LoVo (cell line): ENCODE data around the gene SLC25A48.

Experiments used
- DNase-seq: peaks from one replicate; pipeline ENCODE4 v3.0.0-alpha.2; 2016; ENCODE audit warnings: low spot score

SLC25A48 gene

GRCh38 chr5:135883441-135883840, 49.0 kb downstream of the SLC25A48 start:
- no peak for DNase-seq

GRCh38 chr5:135885031-135885430, 50.6 kb downstream of the SLC25A48 start:
- DNase-seq, result no peak

- no peak for DNase-seq
These were observed 51.7 kb downstream of the SLC25A48 start for GRCh38 chr5:135886136-135886535.

GRCh38 chr5:135887447-135887864, 53.0 kb downstream of the SLC25A48 start:
- DNase-seq, result peak; percentile 82

DNA sequence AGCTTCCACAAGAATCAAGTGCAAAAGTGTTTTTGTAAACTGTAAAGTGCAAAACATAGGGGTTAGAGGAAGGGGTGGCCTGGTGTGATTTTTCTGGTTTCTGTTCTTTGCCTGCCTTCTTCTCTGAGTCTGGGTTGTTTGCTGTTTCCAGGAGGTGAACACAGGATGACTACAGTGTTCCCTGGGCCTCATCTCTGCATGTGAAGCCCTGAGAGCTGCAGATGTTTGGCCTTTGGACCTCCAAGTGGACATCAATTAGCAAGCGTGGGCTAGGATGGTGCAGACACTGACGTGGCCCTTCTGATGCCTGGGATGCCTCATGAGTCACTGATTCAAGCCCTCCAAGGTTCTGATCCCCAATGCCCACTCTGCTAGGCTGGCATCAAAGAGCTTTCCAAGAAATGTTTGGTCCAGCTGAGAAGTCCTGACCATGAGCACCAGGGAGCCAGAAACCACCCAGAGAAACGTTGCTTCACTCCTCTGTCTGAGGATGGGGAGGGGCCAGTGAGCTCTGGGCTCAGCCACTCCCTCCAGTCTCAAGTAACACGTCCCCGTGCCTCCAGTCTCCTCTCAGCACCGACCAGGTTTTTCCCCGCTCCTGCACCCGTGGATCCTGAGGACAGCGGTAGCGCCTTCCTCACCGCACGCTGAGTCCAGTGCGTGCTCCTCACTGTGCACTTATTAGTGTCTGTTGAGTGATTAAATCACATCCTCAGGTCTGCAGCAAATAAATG, 53.6 kb downstream of the SLC25A48 start:
- no peak for DNase-seq

DNA sequence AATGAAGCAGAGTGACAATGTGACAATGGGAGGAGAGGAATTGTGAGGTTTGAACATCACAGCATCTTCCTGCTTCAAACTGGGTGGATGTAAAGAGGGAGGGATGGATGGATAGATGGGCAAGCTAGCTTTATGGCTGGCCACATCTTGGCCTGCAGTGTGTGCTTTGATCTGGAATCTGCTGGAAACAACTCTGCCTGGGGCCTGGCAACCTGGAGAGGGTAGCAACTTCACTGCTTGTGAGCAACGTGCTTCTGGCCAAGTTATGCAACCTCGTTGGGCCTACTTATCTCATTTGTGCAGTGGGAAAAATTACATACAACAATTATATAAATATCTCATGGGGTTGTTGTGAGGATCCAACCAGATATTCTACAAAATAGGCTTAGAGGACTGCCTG, 55.8 kb downstream of the SLC25A48 start:
- DNase-seq, result no peak

DNA sequence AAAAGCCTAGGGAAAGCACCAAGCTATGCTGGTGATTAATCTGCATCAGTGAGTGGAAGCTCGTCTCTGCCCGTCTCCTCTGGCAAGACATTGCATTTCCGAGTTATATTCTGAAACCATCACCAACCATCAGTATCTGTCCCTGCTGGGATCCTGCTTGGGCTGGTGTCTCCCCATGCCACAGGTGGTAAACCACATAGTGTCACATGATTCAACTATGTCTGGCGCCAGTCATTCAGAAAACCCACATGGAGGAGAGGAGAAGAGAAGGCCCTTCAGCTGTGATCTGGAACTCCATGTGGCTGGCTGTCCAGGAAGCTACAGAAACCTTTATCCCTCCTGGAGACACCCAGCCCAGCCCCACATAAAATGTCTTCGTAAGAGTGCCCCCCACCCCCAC, 56.4 kb downstream of the SLC25A48 start:
- no peak for DNase-seq

DNA sequence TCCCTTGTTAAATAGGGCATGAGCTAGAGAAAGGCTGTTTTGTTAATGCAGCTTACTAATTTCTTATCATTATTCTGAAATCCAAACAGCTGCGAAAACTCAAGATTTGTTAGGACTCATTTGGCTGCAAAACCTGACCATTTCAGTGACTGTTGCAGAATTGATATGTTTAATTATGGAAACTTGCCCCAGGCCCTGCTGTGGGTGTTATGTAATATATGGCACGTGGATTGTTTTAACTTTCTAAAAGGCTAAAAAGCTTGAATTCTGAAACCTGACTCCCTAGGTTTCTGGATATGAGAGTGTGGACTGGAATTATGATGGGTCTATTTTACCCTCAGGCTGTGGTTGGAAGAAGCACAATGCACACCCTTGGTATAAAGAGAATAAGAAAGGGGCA, 56.8 kb downstream of the SLC25A48 start:
- DNase-seq, result no peak

DNA sequence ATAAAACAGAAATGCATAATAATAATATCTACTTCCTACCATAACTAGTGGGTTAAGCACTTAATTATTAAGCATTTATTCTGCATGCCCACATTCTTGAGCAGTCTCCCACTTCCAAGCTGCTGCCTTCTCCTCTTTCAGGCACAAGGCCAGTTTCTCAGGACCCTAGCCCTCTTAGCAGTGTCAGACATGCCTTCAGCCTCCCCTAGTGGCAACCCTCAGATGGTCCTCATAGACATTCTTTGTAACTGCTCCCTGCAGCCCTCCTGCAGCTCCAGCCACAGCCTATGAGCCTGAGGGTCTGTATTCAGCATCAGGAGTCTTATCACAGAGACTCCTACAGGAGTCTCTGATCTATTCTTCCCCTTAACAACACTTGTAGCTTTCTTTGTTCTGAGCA, 57.3 kb downstream of the SLC25A48 start:
- DNase-seq, result no peak

DNA sequence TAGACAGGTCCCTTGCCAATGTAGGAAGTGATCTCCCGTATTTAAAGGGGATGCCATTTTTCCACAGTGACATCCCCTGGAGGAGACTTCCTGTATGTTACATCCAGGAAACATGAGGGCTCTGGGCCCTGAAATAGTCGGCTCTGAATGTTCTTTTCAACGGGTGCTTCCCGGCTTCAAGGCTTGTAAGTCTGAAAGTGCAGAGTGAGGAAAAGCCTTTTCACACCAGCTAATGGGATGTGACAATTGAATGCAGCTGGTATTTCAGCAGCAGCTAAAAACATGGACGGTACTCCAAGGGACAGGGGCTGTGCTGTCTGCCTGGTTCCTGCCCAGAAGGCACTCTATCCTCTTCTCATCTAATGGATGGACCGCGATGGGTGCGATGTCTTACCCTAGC, 59.8 kb downstream of the SLC25A48 start:
- DNase-seq, result no peak

GRCh38 chr5:135894789-135895188, 60.3 kb downstream of the SLC25A48 start:
- no peak for DNase-seq

DNA sequence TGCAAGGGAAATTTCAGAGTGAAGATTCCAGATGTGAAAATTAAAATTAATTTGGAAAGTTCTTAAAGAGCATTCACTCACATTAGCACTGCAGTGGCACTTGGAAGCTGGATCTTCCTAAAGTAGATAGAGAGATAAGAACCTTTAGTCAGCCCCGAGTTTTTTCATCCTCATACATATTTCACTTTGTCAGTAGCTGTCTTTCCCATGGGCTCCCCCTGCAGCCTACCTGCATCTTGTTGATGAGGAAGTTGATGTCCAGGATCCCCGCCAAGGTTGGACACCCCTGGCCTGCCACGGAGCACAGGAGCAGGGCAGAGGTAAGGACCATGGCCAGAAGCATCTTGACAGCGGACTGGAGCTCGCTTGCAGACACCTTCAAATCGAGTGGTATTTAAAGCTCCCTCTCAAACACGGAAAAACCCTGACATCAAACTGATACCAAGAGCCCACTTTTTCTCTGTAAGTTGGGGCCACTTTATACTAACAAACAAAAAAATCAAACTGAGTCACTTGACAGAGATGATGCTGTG, 61.1 kb downstream of the SLC25A48 start, which contains the start of gene IL9:
IL9 (minus strand) TSS at position 368 of the 533 bp plus-strand sequence; CDS start at position 343, 25 bp downstream.
- no peak for DNase-seq

GRCh38 chr5:135898651-135899050, 64.2 kb downstream of the SLC25A48 start:
- DNase-seq, result no peak

DNA sequence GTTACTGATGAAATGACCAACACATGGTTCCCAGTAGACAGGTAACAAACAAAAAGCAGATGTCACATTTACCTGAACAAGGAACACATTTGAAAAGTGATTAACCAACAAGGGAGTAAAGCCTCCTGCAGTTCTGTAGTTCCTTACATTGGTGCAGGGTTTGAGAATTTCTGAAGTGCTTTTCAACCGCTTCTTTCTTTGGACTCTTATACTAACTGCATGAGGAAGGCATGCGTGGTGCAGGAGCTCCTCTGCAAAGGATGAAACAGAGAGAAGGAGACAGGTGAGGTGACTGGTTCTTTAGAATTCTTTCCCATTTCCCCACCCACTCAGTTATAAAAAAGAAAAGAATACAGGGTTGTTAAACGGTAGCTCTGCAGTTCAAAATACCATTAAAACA, 65.8 kb downstream of the SLC25A48 start:
- DNase-seq, result no peak

- DNase-seq, result no peak
These were observed 67.2 kb downstream of the SLC25A48 start for GRCh38 chr5:135901633-135902032.

- no peak for DNase-seq
These were observed 70.7 kb downstream of the SLC25A48 start for GRCh38 chr5:135905144-135905543.

DNA sequence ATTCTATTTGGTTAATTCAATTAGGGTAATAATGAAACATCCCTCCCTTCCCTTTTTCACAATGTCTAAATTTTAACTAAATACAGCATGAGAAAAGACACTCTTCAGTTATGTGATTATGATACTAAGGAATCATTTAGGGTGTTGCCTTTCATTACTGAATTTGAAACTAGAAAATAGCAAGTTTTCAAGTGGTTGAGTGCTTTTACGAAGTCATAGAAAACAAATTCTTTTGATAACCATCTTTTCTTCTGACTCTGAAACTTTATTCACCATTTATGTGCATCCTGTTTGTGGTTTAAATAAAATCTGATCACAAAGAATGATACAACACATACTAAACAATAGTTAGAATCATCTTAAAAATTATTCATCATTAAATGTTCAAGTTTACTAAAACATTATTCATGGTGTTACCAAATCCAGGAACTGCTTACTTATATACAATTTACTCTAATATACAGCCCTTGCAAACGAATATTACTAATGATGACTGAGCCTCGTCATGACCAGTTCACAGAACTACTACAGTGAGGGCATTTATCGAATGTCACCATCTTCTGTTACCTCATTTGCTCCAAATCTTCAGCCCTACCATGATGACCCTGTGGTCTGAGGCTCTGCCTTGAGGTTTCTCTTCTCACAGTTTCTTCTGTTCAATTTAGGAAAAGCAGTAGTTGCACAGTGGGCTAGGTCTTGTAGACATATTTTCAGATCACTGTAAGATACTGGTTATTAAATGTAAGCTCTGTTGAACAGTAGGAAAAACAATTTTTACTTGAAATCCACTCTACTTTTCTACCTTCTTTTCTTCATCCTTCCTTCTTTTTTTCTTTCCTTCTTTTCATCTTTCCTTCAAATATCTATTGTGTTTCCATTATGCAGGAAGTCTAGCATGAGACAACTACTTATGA, 79.5 kb downstream of the SLC25A48 start:
- DNase-seq, result no peak

DNA sequence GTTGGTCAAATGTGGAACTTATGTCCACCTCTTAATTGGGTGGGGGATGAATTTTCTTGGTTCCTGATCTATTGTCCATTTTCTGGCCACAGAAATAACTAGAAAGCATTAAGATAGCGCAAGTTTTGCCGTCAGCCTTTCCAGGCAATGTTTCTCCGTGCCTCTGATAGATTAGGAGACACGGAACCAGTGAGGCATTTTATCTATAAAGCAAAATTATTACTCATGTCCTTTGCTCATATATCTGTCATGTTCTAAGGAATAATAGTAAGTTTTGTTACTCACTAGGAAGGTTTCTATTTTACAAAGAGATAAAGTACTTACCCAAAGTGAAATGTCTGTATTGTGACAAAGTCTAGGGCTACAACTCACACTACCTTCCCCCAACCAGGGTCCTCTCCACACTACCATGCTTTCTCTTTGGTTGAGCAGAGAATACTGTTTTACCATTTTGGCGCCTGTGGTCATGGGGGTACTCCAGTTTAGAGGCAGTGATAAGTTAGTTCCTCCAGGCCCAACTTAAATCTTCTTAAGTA, 81.1 kb downstream of the SLC25A48 start:
- no peak for DNase-seq

GRCh38 chr5:135916638-135917263, 82.3 kb downstream of the SLC25A48 start:
- no peak for DNase-seq

DNA sequence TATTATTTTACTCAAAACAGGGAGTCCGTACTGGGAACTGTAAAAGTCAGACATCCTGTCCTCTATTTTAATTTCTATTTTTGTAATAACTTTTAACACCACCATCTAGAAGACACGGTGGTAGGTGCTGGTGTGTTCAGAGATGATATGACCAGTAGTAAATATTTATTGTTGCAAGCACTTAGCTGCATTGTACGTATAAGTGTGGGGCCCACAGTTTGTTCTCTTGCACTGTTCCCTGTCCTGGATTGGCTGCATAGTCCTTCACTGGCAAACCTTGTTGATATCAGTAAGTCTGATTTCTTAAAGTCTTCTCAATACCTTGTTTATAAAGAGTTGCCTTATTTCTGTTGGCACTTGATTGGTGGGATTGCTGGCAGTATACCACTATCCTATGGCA, 85.7 kb downstream of the SLC25A48 start:
- DNase-seq, result no peak

- no peak for DNase-seq
These were observed 86.9 kb downstream of the SLC25A48 start for GRCh38 chr5:135921388-135921787.
